Common myeloid progenitor, CD34-positive (primary cell): ENCODE results near the gene FMC1.
"Not testable (repeated sequence)": the region's sequence is repeated elsewhere in the genome, so short reads cannot be mapped to it uniquely, and the experiment has no call there.

Experiments used
- CTCF ChIA-PET: fragments of 350-600 bp; sonication (Branson Sonifier 250); formaldehyde crosslinking; loops from one replicate; lab custom pipeline; 2021; ENCODE audit warnings: antibody characterized with exemption; lab: Charles Lee
- POLR2A ChIA-PET: fragments of 350-600 bp; sonication (Branson Sonifier 250); formaldehyde crosslinking; loops from one replicate; lab custom pipeline; 2021; ENCODE audit warnings: antibody characterized with exemption; lab: Charles Lee
- DNase-seq, 3 donors: peaks; one replicate each; pipeline versions ENCODE4 v3.0.0 to v3.0.0-alpha.2; 2013
- H3K27ac ChIP-seq, 2 experiments: 1 replicate in 1 of 2; 2 replicates in 1 of 2; pipeline ENCODE4 v1.7.0; 2013; ENCODE audit warnings: inconsistent platforms in 2 of 2, low read length in 2 of 2, mild to moderate bottlenecking in 2 of 2, low read depth in 1 of 2, moderate library complexity in 1 of 2; ENCODE audit not compliant: severe bottlenecking in 2 of 2, insufficient read depth in 1 of 2, poor library complexity in 1 of 2
- H3K27me3 ChIP-seq, 5 experiments: replicated peaks in 2 of 5; 1 replicate in 3 of 5; 2 replicates in 2 of 5; pipeline versions ENCODE4 v1.6.1 to v1.7.0; 2013; ENCODE audit warnings: low read length in 4 of 5, mild to moderate bottlenecking in 2 of 5, moderate library complexity in 2 of 5, inconsistent platforms in 1 of 5; ENCODE audit not compliant: insufficient read depth in 5 of 5, control insufficient read depth in 4 of 5
- H3K36me3 ChIP-seq, 4 experiments: 1 replicate in 2 of 4; 2 replicates in 2 of 4; pipeline versions ENCODE4 v1.6.1 to v1.7.0; 2013; ENCODE audit warnings: low read length in 3 of 4, control low read depth in 1 of 4, mild to moderate bottlenecking in 1 of 4; ENCODE audit not compliant: control insufficient read depth in 4 of 4, insufficient read depth in 4 of 4
- H3K4me1 ChIP-seq, 4 experiments: 1 replicate in 3 of 4; 2 replicates in 1 of 4; pipeline versions ENCODE4 v1.6.1 to v1.7.1; 2013; ENCODE audit warnings: low read length in 3 of 4, mild to moderate bottlenecking in 3 of 4, control low read depth in 1 of 4, inconsistent platforms in 1 of 4, moderate library complexity in 1 of 4; ENCODE audit not compliant: control insufficient read depth in 4 of 4, insufficient read depth in 4 of 4; ENCODE audit errors: control extremely low read depth in 1 of 4
- H3K4me3 ChIP-seq, 7 experiments: 1 replicate in 4 of 7; 2 replicates in 3 of 7; pipeline versions ENCODE4 v1.5.1 to v1.7.0; 2013; ENCODE audit warnings: mild to moderate bottlenecking in 7 of 7, low read length in 6 of 7, moderate library complexity in 6 of 7, inconsistent platforms in 2 of 7, low read depth in 2 of 7, control low read depth in 1 of 7; ENCODE audit not compliant: insufficient read depth in 4 of 7, control insufficient read depth in 1 of 7; ENCODE audit errors: extremely low read depth in 1 of 7
- H3K9me3 ChIP-seq, 5 experiments: 1 replicate in 4 of 5; 2 replicates in 1 of 5; pipeline versions ENCODE4 v1.6.1 to v1.7.1; 2013; ENCODE audit warnings: low read length in 4 of 5, mild to moderate bottlenecking in 2 of 5, inconsistent platforms in 1 of 5, low read depth in 1 of 5, moderate library complexity in 1 of 5; ENCODE audit not compliant: control insufficient read depth in 4 of 5, insufficient read depth in 2 of 5; ENCODE audit errors: control extremely low read depth in 1 of 5
- WGBS: methylation state at CpG from one replicate; pipeline ENCODE4 v1.1.5; 2013; ENCODE audit not compliant: insufficient coverage; 5-methylcytosine and 5-hydroxymethylcytosine counted together

FMC1 gene

GRCh38 chr7:139300390-139300789, 40.7 kb upstream of the FMC1 start:
- DNase-seq = no peak

GRCh38 chr7:139304517-139304916, 36.6 kb upstream of the FMC1 start:
- no peak overlapping the region for H3K4me3 ChIP-seq
- no peaks in the 10 kb centered on the region for H3K27me3 ChIP-seq
- ChIA-PET POLR2A (no interaction called here), CTCF (interaction anchor here (0.9 kb wide), 1 partner anchor 17 kb away, joined by 3 read pairs; no protein-coding TSS in a partner anchor)
- peaks cover 0 to 20% (median 5%) of the 10 kb centered on the region in 4 experiments for H3K36me3 ChIP-seq
- H3K4me1 ChIP-seq = no peaks in the 10 kb centered on the region
- DNase-seq = no peak
- H3K27ac ChIP-seq = no peak overlapping the region
- 100% methylated on average over 1 of the region's 1 CpG for WGBS
- no peaks in the 10 kb centered on the region for H3K9me3 ChIP-seq

More at GRCh38 chr7:139300390-139300789, 40.7 kb upstream of the FMC1 start:
- POLR2A ChIA-PET = no interaction called here
- Histone ChIP-seq H3K9me3 (no peaks in the 10 kb centered on the region), H3K36me3 (peaks cover 3 to 44% (median 16%) of the 10 kb centered on the region in 4 experiments), H3K27me3 (no peaks in the 10 kb centered on the region), H3K4me3 (no peak overlapping the region), H3K4me1 (no peaks in the 10 kb centered on the region), H3K27ac (no peak overlapping the region)
- WGBS = no CpG with 5 or more reads among the region's 2 CpGs
- CTCF ChIA-PET = interaction anchor here (0.7 kb wide), 1 partner anchor 282 kb away, joined by 3 read pairs; no protein-coding TSS in a partner anchor

GRCh38 chr7:139317939-139318505, 23.1 kb upstream of the FMC1 start:
- 49% methylated on average over 5 of the region's 5 CpGs for WGBS
- POLR2A ChIA-PET = no interaction called here
- DNase-seq = peak in 2 of 3 donors; percentile 35 to 52
- H3K27me3 ChIP-seq = no peaks in the 10 kb centered on the region
- no peaks in the 10 kb centered on the region for H3K9me3 ChIP-seq
- CTCF ChIA-PET = no interaction called here
- H3K4me1 ChIP-seq = peaks cover 0 to 3% (median 0%) of the 10 kb centered on the region in 4 experiments
- no peak overlapping the region for H3K4me3 ChIP-seq
- no peaks in the 10 kb centered on the region for H3K36me3 ChIP-seq
- H3K27ac ChIP-seq = no peak overlapping the region

GRCh38 chr7:139321071-139321745, 19.9 kb upstream of the FMC1 start:
- Histone ChIP-seq H3K27ac (no peak overlapping the region), H3K36me3 (no peaks in the 10 kb centered on the region), H3K9me3 (no peaks in the 10 kb centered on the region), H3K27me3 (no peaks in the 10 kb centered on the region), H3K4me3 (no peak overlapping the region), H3K4me1 (peaks cover 0 to 3% (median 0%) of the 10 kb centered on the region in 4 experiments)
- 92% methylated on average over 9 of the region's 11 CpGs for WGBS
- CTCF ChIA-PET = interaction anchor here (0.7 to 3.9 kb wide), 8 partner anchors 9 to 114 kb away, joined by 3 to 22 read pairs (median 3); partner anchors contain the start of gene LUC7L2
- peak; percentile 32 to 45 (median 42) for DNase-seq
- POLR2A ChIA-PET = no interaction called here

- H3K36me3 ChIP-seq, H3K4me1 ChIP-seq, POLR2A ChIA-PET, H3K27ac ChIP-seq, H3K4me3 ChIP-seq, DNase-seq, H3K9me3 ChIP-seq, CTCF ChIA-PET, H3K27me3 ChIP-seq: not testable (repeated sequence)
- 100% methylated on average over 9 of the region's 11 CpGs for WGBS
Observed at GRCh38 chr7:139324709-139325108, 16.4 kb upstream of the FMC1 start.

GRCh38 chr7:139328375-139328774, 12.8 kb upstream of the FMC1 start:
- 100% methylated on average over 1 of the region's 2 CpGs for WGBS
- no peaks in the 10 kb centered on the region for H3K36me3 ChIP-seq
- H3K27me3 ChIP-seq = no peaks in the 10 kb centered on the region
- H3K4me1 ChIP-seq = no peaks in the 10 kb centered on the region
- no peak for DNase-seq
- H3K27ac ChIP-seq = no peak overlapping the region
- ChIA-PET CTCF (no interaction called here), POLR2A (no interaction called here)
- H3K4me3 ChIP-seq = no peak overlapping the region
- no peaks in the 10 kb centered on the region for H3K9me3 ChIP-seq

- H3K36me3 ChIP-seq = no peaks in the 10 kb centered on the region
- no peak overlapping the region for H3K4me3 ChIP-seq
- H3K27me3 ChIP-seq = no peaks in the 10 kb centered on the region
- H3K27ac ChIP-seq = no peak overlapping the region
- no peaks in the 10 kb centered on the region for H3K9me3 ChIP-seq
- ChIA-PET CTCF (interaction anchor here (1.1 to 1.9 kb wide), 2 partner anchors 8 to 10 kb away, joined by 3 to 7 read pairs; no protein-coding TSS in a partner anchor), POLR2A (no interaction called here)
- H3K4me1 ChIP-seq = no peaks in the 10 kb centered on the region
- 100% methylated on average over 1 of the region's 2 CpGs for WGBS
- DNase-seq = no peak
Observed at GRCh38 chr7:139329119-139329518, 12.0 kb upstream of the FMC1 start.
